Ecto neural progenitor cell (in vitro differentiated cells): ENCODE data around the gene ATP13A1.

Experiments
- DNase-seq: peaks from one replicate; pipeline ENCODE4 v3.0.0-alpha.2; 2018; ENCODE audit warnings: low spot score

Gene ATP13A1

GRCh38 chr19:19643158-19644053 is 20.1 kb downstream of the ATP13A1 start, which contains the start of gene GMIP:
GMIP (minus strand) TSS chr19:19643657; CDS start chr19:19643529, 128 bp downstream.
- DNase-seq: peak; percentile 86

GRCh38 chr19:19642506-19643157 is 20.8 kb downstream of the ATP13A1 start:
- no peak for DNase-seq

DNA sequence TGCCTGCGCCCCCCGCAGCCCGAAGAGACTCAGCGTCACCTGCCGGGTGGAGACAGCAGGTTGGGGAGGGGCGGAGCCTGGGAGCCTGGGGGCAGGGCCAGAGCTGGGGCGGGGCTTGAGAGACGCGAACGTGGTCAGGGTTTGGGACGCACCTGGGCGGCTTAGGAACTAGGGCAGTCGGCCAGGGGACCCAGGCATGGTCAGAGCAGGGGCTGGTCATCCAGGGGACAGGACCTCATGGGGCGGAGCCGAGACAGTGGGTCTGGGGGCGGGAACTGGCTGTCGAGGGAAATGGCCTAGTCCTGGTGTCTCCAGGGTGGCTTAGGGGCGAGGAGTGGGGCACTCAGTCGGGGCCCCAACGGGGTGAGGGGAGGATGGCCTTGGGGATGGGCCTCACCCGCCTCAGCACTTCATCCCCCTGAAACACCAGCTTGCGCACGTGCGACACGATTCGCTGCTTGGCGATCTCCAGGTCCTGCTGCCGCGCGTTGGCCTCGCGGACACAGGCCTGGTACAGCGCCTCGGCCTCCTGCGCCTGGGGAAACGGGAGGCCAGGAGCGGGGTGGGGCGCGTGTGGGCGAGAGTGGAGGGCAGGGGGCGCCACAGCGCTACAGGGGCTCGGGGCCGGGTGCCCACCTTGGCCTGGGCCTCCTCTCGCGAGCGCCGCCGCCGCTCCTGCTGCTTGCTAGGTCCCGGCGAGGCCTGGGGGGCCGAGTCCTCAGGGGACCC is 25.8 kb downstream of the ATP13A1 start:
- peak; percentile 58 for DNase-seq

DNA sequence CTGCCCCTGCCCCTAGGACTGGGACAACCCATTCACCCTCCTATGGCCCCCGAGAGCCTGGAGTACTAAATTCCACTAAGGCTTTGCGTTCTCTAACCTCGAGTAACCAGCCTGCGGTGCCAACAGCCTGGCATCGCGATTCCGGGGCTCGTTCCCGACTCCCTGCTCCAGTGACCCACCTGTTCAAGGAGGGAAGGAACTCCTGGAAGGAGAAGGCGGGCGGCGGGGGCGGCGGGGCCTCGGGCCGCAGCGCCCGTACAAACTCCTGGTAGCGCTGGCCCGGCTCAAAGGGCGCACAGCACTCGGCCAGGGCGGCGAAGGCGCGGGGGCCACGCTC is 26.3 kb downstream of the ATP13A1 start:
- no peak for DNase-seq

DNA sequence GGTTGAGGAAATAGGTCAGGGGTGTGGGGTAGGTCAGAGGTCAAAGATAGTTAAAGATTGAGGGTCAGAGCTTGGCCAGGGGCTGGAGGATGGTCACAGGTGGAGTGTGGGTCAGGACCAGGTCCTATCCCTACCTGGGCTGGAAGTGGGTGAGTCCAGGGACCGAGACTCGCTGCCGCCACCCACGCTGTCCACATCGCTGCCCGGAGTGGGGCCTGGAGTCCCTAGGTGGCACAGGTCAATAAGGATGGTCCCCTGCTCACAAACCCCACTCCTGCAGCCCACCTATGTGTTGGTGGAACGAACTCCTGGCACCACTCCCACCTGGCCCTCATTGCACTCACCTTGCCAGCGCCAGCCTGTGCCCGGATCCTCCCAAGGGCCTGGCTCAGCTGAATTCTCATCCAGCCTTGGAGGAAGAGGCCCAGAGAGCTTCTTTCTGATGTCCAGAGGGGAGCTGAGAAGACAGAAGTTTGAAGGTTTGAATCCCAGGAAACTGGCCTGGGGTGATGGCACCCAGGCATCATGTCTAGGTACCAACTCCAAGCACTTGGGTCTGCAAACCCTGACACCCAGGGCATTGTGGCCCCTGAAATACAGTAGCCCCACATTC is 26.8 kb downstream of the ATP13A1 start:
- no peak for DNase-seq

- DNase-seq: no peak
Measured at GRCh38 chr19:19635313-19635702, 28.2 kb downstream of the ATP13A1 start.

- no peak for DNase-seq
Measured at GRCh38 chr19:19634516-19635312, 28.8 kb downstream of the ATP13A1 start.

DNA sequence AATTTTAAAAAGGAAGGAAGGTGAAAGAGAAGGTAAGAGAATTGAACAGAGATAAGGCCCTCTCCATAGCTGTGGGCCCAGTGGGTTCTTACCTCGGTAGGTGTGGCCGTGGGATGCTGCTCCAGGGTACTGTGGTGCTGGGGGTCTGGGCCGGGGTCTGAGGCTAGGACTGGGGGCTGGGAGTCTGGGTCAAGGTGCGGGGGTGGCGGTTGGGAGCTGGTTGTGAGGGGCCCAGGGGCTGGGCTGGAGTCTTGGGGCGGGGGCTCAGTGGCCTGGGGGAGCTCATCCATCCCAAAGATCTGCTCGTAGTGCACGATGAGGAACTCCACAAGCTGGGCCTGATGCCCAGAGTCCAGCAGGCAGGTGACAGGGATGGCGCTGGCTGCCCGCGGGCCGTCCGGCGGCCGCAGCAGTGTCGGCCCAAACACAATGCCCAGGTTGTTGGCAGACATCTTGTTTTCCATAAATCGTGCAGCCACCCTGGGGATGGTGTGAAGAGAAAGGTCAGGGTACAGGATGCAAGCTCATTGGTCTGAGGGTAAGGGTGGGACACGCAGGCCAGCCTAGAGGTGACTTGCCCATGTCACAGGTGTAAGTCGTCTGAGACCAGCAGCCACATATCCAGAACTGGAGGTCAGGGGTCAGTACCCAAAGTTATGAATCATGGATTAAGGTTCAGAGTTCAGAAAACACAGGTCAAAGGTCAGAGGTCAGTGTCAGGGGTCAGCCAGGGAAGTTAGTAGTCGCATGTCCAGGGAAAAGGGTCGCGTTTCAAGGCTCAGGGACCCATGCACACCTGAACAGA is 29.6 kb downstream of the ATP13A1 start:
- DNase-seq: no peak

- no peak for DNase-seq
Measured at GRCh38 chr19:19632661-19633060, 30.8 kb downstream of the ATP13A1 start.

- DNase-seq: no peak
Measured at GRCh38 chr19:19631346-19631745, 32.1 kb downstream of the ATP13A1 start.

GRCh38 chr19:19630426-19630825 is 33.0 kb downstream of the ATP13A1 start:
- DNase-seq: no peak

DNA sequence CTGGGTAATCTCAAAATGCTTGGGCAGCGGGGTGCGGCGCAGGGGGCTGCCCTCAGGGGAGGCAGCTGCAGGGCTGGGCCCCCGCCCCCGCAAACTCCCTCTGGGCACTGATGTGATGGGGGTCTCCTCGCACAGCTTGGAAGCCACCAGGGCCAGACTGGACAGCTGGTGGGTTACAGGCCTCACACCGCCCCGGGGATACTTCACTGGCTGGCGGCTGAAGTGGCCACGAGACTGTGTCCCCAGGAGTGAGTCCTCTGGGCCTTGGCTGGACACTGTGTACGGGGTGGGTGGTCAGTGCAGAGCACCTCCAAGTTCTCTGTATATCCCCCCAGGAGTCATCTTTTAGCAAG is 33.4 kb downstream of the ATP13A1 start:
- DNase-seq: no peak

DNA sequence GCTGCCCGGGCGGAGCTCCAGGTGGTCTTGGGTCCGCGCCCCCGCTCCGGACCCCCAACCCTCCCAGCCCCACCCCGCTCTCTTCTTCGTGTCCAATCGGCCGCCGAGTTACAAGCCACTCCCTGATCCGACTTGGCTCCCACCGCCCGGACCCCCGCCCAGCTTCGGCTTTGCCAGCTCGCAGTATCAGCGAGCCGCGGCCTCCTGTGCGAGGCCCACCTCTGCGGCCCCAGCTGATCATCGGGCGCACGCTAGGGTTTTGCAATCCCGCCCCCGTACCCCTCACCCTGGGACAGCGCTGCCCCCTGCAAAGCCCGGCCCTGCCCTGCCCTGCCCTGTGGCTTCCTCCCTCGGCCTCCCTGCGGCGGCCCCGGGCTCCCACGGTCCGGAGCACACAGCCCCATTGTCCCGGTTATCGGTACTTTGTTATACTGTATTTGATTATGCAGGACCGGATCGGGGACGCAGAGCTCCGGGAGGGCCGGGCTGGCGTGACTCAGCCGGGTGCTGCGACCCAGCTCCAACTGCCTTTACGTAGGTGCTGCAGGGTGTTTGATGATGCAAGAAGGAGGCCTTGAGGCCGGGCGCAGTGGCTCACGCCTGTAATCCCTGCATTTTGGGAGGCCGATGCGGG is 34.9 kb downstream of the ATP13A1 start:
- DNase-seq: peak; percentile 91

DNA sequence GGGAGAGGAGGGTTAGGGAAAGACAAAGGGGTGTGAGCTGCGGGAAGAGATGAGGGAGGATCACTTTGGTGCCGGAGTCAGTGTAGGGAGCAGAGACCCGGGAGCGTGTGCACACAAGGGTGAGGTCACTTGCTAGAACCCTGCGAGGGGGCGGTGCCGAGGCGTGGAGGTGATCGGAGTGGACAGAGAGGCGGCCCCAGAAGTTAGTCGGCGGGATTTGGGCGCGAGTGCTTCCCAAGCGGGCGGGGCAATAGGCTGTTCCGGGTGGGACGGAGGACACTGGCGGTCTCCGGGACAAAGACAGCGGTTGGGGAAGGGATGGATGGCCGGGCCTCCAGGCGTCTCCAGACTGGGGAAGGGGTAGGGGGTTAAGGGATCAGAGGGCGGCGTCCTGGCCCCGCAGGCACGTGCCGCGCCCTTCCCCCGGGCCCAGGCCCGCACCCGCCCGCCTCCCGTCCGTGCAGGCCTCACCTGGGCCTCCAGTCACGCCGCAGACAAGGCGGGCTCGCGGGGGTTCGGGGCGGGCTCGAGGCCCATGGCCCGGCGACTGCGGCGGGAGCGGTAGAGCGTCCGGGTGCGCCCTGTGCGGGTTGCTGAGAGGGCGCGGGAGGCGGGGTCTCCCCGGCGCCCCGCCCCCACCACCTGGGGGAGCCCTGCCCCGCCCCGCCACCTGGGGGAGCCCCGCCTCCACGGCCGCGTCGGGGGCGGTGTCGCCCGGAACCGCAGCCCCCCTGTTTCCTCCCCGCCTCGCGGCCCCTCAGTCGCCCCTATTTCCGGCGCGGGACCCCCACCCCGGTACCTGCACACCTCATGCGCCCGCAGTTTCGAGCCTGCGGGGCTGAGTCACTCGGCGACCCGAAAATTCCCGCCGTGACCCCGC is 35.6 kb downstream of the ATP13A1 start, which contains the start of gene LPAR2:
Gene LPAR2 (minus strand): TSS at position 600 of the 880 bp plus-strand sequence. CDS start 945 bp downstream, outside the sequence.
- peak; percentile 75 for DNase-seq

DNA sequence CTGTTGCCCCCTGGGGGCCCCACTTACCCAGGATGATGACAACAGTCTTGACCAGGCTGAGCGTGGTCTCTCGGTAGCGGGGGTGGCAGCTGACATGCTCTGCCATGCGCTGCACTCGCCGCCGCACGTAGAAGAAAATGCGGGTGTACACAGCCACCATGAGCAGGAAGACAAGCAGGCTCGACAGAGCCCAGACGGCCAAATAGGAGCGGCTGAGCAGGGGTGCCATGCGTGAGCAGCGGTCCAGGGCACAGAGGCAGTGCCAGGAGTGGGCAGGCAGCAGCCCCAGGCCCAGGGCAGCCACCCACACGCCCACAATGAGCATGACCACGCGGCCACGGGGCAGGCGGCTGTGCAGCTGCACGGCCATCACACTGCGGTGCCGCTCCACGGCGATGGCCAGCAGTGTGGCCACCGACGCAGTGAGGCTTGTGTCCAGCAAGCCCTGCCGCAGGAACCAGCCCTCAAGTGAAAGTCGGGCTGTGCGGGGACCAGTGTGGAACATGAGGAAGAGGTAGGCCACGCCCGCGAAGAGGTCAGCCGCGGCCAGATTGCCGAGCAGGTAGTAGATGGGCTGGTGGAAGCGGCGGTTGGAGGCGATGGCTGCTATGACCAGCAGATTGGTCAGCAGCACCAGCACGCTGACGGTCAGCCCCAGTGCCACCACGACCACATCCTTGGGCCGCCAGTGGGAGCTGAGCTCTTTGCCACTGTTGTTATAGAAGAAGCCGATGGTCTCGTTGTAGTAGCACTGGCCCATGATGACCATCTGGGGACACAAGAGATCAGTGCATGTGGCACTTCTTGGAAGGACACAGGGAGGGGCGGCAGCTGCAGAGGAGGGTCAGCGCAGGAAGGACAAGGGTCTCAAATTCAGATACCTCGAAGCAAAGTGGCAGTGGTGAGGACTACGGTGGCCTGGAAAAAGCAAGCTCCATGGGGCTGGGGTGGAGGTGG is 36.7 kb downstream of the ATP13A1 start:
- DNase-seq: no peak

DNA sequence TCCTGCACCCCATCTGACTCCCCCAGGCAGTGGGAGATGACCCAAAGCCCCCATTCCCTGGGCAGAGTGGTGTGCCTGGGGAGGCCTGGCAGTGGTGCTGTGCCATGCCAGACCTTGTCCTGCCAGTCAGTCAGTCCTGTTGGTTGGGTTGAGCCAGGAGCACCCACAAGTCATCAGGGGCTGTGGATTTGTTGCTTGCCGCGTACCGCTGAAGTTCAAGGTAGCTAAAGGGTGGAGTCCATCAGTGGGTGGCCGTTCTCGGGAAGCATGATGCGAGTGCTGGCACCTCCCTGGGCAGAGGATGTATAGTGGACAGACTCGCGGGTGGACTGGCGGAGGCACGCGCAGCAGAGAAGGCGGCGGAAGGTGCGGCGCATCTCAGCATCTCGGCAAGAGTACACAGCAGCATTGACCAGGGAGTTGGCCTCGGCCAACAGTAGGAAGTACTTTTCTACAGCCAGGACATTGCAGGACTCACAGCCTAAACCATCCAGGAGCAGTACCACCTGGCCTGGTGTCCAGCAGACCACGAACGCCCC is 39.4 kb downstream of the ATP13A1 start:
- DNase-seq: no peak

GRCh38 chr19:19623383-19623782 is 40.1 kb downstream of the ATP13A1 start:
- no peak for DNase-seq

- DNase-seq: no peak
Measured at GRCh38 chr19:19619849-19620210, 43.6 kb downstream of the ATP13A1 start.
